ENCODE results near the gene B4GALT5. TPM values are rescaled to one million over a fixed set of nuclear protein-coding genes. Genes with fewer than 3 reads are reported as not detected.

Gene B4GALT5
- total RNA-seq, 4 donors from 2014 or later = 13.5 to 59.0 (median 25.0) TPM

- Histone ChIP-seq H3K36me3 (no peaks in the 10 kb centered on the region), H3K27ac (no peak overlapping the region), H3K9me3 (no peaks in the 10 kb centered on the region), H3K4me3 (no peak overlapping the region), H3K27me3 (no peaks in the 10 kb centered on the region), H3K4me1 (no peaks in the 10 kb centered on the region)
- intact Hi-C loops (cut with DNase I; ENCODE audit: low total_unique reads) = no loop called here
- DNase-seq = no peak
- TF ChIP-seq POLR2A (IDR thresholded peaks at IDR 0.05) = no peak
- TF ChIP-seq, protein P1, sequence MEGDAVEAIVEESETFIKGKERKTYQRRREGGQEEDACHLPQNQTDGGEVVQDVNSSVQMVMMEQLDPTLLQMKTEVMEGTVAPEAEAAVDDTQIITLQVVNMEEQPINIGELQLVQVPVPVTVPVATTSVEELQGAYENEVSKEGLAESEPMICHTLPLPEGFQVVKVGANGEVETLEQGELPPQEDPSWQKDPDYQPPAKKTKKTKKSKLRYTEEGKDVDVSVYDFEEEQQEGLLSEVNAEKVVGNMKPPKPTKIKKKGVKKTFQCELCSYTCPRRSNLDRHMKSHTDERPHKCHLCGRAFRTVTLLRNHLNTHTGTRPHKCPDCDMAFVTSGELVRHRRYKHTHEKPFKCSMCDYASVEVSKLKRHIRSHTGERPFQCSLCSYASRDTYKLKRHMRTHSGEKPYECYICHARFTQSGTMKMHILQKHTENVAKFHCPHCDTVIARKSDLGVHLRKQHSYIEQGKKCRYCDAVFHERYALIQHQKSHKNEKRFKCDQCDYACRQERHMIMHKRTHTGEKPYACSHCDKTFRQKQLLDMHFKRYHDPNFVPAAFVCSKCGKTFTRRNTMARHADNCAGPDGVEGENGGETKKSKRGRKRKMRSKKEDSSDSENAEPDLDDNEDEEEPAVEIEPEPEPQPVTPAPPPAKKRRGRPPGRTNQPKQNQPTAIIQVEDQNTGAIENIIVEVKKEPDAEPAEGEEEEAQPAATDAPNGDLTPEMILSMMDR (IDR thresholded peaks at IDR 0.05) = no peak
Measured at GRCh38 chr20:49668181-49668877, 45.3 kb downstream of the B4GALT5 start.

GRCh38 chr20:49666911-49667310 is 46.8 kb downstream of the B4GALT5 start:
- no peaks in the 10 kb centered on the region for H3K4me1 ChIP-seq

DNA sequence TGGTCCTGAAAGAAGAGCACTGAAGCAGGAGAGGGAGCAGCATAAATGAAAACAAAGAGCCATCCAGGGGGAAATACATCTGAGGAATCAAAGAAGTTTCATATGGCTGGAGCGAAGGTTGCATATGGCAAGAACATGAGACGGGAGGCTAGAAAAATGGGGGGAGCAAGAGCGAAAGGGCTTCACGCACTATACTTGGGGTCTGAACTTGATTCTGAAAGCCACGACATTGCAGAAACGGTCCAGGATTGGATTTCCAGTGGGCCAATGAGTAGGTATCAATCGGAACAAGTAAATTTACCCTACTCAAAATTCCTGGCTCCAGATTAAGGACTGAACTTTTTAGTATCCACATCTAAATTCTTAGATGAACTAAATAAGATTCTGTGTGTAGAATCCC is 47.9 kb downstream of the B4GALT5 start:
- intact Hi-C loops (cut with DNase I; ENCODE audit: low total_unique reads) = no loop called here
- H3K4me1 ChIP-seq = no peaks in the 10 kb centered on the region
- no peak for DNase-seq
- H3K27me3 ChIP-seq = no peaks in the 10 kb centered on the region
- no peak overlapping the region for H3K4me3 ChIP-seq
- no peaks in the 10 kb centered on the region for H3K36me3 ChIP-seq
- TF ChIP-seq, protein P1 (IDR thresholded peaks at IDR 0.05) = no peak
- no peak for TF ChIP-seq POLR2A (IDR thresholded peaks at IDR 0.05)
- no peak overlapping the region for H3K27ac ChIP-seq
- H3K9me3 ChIP-seq = no peaks in the 10 kb centered on the region

More at GRCh38 chr20:49666911-49667310, 46.8 kb downstream of the B4GALT5 start:
- Histone ChIP-seq H3K27me3 (no peaks in the 10 kb centered on the region), H3K4me3 (no peak overlapping the region), H3K27ac (no peak overlapping the region), H3K9me3 (no peaks in the 10 kb centered on the region), H3K36me3 (no peaks in the 10 kb centered on the region)
- intact Hi-C loops (cut with DNase I; ENCODE audit: low total_unique reads) = no loop called here
- DNase-seq = no peak
- TF ChIP-seq, protein P1 (IDR thresholded peaks at IDR 0.05) = no peak
- TF ChIP-seq POLR2A (IDR thresholded peaks at IDR 0.05) = no peak

GRCh38 chr20:49664612-49665313 is 48.9 kb downstream of the B4GALT5 start:
- intact Hi-C loops (cut with DNase I; ENCODE audit: low total_unique reads) = no loop called here
- H3K4me1 ChIP-seq = peaks cover 2 to 5% of the 10 kb centered on the region in 2 donors
- H3K36me3 ChIP-seq = no peaks in the 10 kb centered on the region

More at GRCh38 chr20:49664612-49665313, 48.9 kb downstream of the B4GALT5 start:
- no peak overlapping the region for H3K27ac ChIP-seq
- no peaks in the 10 kb centered on the region for H3K27me3 ChIP-seq
- no peaks in the 10 kb centered on the region for H3K9me3 ChIP-seq
- TF ChIP-seq, protein P1 (IDR thresholded peaks at IDR 0.05) = no peak
- no peak for TF ChIP-seq POLR2A (IDR thresholded peaks at IDR 0.05)
- H3K4me3 ChIP-seq = no peak overlapping the region
- no peak for DNase-seq
